Spleen (tissue), 7 donors: Measurements from ENCODE around the gene DNAJB1.

Source experiments
- CTCF ChIP-seq, 11 experiments: fragments of 200-600 bp in 7 of 11; fragments of 450-650 bp in 4 of 11; sonication (generic) in 4 of 11; IDR thresholded peaks in 8 of 11; conservative IDR thresholded peaks in 3 of 11; 1 replicate in 7 of 11; 2 replicates in 4 of 11; pipeline versions ENCODE4 v1.4.0 to v1.8.0; 2016 to 2021; ENCODE audit warnings: antibody characterized with exemption in 11 of 11, inconsistent platforms in 4 of 11, mild to moderate bottlenecking in 1 of 11
- POLR2A ChIP-seq, 3 donors: fragments of 450-650 bp; IDR thresholded peaks; one replicate each; pipeline ENCODE4 v1.5.1; 2017; ENCODE audit warnings: antibody characterized with exemption in 3 of 3, mild to moderate bottlenecking in 1 of 3
- donor health status: DM: no; HTN: no; CAD: no; lungs with moderate emphysema.
- donor health status: DM: no; HTN: no; CAD: no.
- donor health status: DM: no; HTN: no; CAD: no.

- no peak for TF ChIP-seq CTCF (IDR thresholded peaks at IDR 0.05 in 8 of 11, conservative IDR thresholded peaks at IDR 0.05 in 3 of 11)
- no peak for TF ChIP-seq POLR2A (IDR thresholded peaks at IDR 0.05)
These were observed 11.8 kb upstream of the DNAJB1 start for GRCh38 chr19:14530005-14530348.
